Type B pancreatic cell (in vitro differentiated cells): ENCODE results near the gene SLC15A1. TPM values are rescaled to one million over a fixed set of nuclear protein-coding genes. Genes with fewer than 3 reads are reported as not detected.

Experiments used
- DNase-seq: peaks from one replicate; pipeline ENCODE4 v3.0.0; 2021; ENCODE audit warnings: mixed read lengths; ENCODE audit not compliant: unreplicated experiment; ENCODE audit errors: extremely low spot score
- H3K27ac Mint-ChIP-seq: 2 replicates; pipeline ENCODE4 v1.8.0; 2021; ENCODE audit warnings: mild to moderate bottlenecking, mixed read lengths
- H3K27me3 Mint-ChIP-seq: 2 replicates; pipeline ENCODE4 v1.8.0; 2021; ENCODE audit warnings: mixed read lengths
- H3K36me3 Mint-ChIP-seq: 2 replicates; pipeline ENCODE4 v1.8.0; 2021; ENCODE audit warnings: mixed read lengths
- H3K4me1 Mint-ChIP-seq: one replicate; pipeline ENCODE4 v1.8.0; 2021; ENCODE audit warnings: mixed read lengths; ENCODE audit not compliant: unreplicated experiment
- H3K4me3 Mint-ChIP-seq: 2 replicates; pipeline ENCODE4 v1.8.0; 2021; ENCODE audit warnings: mild to moderate bottlenecking, mixed read lengths
- H3K9me3 Mint-ChIP-seq: 2 replicates; pipeline ENCODE4 v1.8.0; 2021; ENCODE audit warnings: mixed read lengths
- total RNA-seq: library from RNA; stranded (reverse); gene quantifications from 2 replicates; pipeline ENCODE4 v1.2.1, GENCODE V29; 2021; ENCODE audit warnings: low replicate concordance
- TF ChIP-seq, protein P1 (sequence below): fragments of 200-600 bp; sonication (generic); conservative IDR thresholded peaks from 2 replicates; pipeline ENCODE4 v1.5.0; 2021; ENCODE audit warnings: antibody characterized with exemption, mild to moderate bottlenecking

Gene SLC15A1
- total RNA-seq, 1 donor from 2014 or later: 3.2 TPM

DNA sequence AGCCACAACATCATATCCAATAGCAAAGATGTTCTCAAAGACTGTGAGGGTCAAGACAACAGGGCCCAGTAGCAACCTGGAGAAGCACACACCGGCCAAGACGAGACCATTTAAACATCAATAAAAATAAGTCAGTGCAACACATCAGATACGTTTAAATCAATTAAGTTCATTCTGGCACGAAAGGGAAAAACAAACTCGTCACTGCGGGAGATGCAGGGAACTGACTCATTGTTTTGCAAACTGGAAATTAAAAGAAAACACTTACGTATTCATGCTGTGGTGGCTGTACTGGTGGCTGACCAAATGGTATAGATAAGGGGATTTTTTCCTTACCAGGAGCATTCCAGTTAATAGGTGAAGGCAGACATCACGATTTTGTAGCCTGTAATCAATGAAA is 26.3 kb upstream of the SLC15A1 start:
- H3K27me3 Mint-ChIP-seq: peaks cover 4% of the 10 kb centered on the region
- H3K9me3 Mint-ChIP-seq: no peaks in the 10 kb centered on the region
- H3K4me1 Mint-ChIP-seq: no peaks in the 10 kb centered on the region
- no peak overlapping the region for H3K4me3 Mint-ChIP-seq
- no peaks in the 10 kb centered on the region for H3K36me3 Mint-ChIP-seq
- TF ChIP-seq, protein P1, sequence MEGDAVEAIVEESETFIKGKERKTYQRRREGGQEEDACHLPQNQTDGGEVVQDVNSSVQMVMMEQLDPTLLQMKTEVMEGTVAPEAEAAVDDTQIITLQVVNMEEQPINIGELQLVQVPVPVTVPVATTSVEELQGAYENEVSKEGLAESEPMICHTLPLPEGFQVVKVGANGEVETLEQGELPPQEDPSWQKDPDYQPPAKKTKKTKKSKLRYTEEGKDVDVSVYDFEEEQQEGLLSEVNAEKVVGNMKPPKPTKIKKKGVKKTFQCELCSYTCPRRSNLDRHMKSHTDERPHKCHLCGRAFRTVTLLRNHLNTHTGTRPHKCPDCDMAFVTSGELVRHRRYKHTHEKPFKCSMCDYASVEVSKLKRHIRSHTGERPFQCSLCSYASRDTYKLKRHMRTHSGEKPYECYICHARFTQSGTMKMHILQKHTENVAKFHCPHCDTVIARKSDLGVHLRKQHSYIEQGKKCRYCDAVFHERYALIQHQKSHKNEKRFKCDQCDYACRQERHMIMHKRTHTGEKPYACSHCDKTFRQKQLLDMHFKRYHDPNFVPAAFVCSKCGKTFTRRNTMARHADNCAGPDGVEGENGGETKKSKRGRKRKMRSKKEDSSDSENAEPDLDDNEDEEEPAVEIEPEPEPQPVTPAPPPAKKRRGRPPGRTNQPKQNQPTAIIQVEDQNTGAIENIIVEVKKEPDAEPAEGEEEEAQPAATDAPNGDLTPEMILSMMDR: no peak
- DNase-seq: no peak
- H3K27ac Mint-ChIP-seq: no peak overlapping the region

DNA sequence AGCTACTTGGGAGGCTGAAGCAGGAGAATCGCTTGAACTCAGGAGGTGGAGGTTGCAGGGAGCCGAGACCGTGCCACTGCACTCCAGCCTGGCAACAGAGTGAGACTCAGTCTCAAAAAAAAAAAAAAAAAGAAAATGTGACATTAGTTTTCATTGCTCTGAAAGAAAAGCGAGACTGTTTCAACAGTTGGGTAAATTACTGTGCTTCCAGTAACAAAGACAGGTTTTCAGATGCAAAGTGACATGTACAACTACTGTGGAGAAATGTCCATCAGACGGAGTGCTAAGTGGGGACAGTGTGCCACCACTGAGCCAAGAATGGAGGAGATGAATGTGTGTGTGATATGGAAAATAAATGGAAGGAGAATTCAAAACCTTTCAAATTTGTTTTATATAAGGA is 24.2 kb upstream of the SLC15A1 start:
- Mint-ChIP-seq H3K4me3 (no peak overlapping the region), H3K36me3 (no peaks in the 10 kb centered on the region), H3K27ac (no peak overlapping the region), H3K27me3 (peaks cover 4% of the 10 kb centered on the region), H3K9me3 (no peaks in the 10 kb centered on the region), H3K4me1 (no peaks in the 10 kb centered on the region)
- TF ChIP-seq, protein P1: no peak
- DNase-seq: no peak

DNA sequence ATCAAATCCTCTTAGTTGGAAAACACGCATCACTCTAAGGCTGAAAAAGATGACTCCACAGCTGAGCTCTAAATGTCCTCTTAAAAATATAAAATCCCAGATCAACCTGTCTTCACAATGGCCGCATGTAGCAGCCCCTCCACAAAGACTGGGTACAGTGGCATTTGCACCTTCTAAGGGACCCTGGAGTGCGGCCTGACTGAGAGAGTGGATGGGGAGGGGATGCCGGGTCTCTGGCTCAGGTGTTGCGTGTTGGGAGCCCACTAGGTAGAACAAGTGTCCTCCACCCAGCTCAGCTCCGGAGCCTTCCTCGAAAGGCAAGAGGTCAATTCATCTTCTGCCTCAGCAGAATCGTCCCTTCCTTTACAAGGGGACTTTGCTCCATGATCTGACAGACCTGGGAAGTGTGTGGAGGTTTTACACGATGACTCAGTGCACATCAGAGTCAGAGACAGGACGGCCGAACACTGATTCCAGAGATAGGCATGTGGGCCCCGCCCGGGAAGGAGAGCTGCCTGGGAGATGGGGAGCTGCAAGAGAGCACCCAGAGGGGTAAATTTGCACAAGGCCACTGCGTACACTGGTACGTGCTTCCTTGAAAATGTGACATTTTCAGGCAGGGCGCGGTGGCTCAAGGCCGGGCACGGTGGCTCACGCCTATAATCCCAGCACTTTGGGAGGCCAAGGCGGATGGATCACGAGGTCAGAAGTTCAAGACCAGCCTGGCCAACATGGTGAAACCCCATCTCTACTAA is 23.5 kb upstream of the SLC15A1 start:
- Mint-ChIP-seq H3K4me3 (no peak overlapping the region), H3K9me3 (no peaks in the 10 kb centered on the region), H3K36me3 (no peaks in the 10 kb centered on the region), H3K27me3 (peaks cover 4% of the 10 kb centered on the region), H3K4me1 (no peaks in the 10 kb centered on the region), H3K27ac (no peak overlapping the region)
- no peak for DNase-seq
- TF ChIP-seq, protein P1: no peak

DNA sequence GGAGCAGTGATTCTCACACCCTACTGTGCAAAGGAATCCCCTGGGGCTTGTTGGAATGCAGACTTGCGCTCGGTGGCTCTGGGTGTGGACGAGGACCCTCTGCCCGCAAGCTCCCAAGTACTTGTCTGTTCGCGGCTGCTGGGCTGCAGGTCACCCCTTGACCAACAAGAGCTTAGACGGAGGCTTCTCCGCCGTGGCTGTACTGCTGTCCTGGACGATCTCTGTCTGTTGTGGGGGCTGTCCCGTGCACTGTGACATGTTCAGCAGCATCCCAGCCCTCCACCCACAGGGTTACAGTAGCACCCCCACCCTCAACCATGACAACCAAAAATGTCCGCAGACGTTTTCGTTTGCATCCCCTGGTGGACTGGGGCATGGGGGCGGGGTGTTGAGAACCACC is 22.9 kb upstream of the SLC15A1 start:
- Mint-ChIP-seq H3K27me3 (peaks cover 4% of the 10 kb centered on the region), H3K36me3 (no peaks in the 10 kb centered on the region), H3K4me3 (no peak overlapping the region), H3K4me1 (no peaks in the 10 kb centered on the region), H3K27ac (no peak overlapping the region), H3K9me3 (no peaks in the 10 kb centered on the region)
- TF ChIP-seq, protein P1: no peak
- no peak for DNase-seq

DNA sequence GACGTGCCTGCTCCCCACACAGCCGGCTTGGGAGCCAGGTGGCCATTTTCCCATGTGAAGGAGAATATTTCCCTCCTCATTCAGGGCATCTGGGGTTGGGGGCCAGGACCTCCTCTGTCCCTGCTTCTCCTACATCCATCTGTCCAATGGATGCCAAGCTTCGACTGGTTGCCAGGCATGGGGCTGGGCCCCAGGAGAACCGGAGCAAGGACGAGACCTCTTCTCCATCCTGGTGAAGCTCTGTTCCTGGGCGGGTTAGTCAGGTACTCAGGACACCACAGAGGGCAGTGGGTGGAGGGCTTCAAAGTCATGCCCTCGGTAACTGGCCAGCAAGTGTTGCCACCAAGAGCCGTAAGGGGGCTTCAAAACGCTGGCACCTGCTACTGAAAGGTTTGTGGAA is 22.3 kb upstream of the SLC15A1 start:
- Mint-ChIP-seq H3K4me3 (no peak overlapping the region), H3K27me3 (peaks cover 4% of the 10 kb centered on the region), H3K9me3 (no peaks in the 10 kb centered on the region), H3K4me1 (no peaks in the 10 kb centered on the region), H3K27ac (no peak overlapping the region), H3K36me3 (no peaks in the 10 kb centered on the region)
- DNase-seq: no peak
- TF ChIP-seq, protein P1: no peak
